GM18511 (cell line): Measurements from ENCODE around the gene SLC38A2.
"Not testable (repeated sequence)": the region's sequence is repeated elsewhere in the genome, so short reads cannot be mapped to it uniquely, and the experiment has no call there.

ENCODE experiments used
- ATAC-seq: cut with Tn5 transposase; IDR thresholded peaks from one replicate; pipeline ENCODE4 v1.9.1; 2021; ENCODE audit warnings: mild to moderate bottlenecking, moderate library complexity; ENCODE audit not compliant: unreplicated experiment

The SLC38A2 gene

DNA sequence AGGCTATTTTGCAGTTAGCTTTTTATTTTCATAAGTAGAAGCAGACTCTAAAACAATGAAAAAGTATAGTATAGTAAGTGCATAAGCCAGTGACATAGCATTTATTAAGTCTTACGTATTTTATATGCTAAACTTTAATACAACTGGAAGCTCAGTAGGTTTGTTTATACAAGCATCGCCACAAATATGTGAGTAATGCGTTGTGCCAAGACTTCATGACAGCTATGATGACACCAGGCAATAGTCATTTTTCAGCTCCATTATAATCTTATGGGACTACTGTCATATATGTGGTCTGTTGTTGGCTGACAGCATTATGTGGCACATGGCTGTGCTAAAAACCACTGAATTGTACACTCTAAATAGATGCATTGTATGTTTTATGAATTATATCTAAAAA is 40.3 kb downstream of the SLC38A2 start:
- no peak for ATAC-seq

DNA sequence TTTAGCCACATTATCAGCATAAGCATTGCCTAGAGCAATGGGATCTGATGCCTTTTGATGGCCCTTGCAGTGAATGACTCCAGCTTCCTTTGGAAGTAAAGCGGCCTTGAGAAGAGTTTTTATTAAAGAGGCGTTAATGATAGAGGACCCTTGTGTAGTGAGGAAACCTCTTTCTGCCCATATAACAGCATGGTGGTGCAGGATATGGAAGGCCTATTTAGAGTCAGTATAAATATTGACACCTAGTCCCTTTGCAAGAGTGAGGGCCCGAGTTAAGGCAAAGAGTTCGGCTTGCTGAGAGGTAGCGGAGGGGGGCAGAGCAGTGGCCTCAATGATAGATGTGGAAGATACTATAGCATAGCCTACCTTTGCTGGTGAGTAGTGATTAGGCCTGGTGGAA is 47.5 kb downstream of the SLC38A2 start:
- ATAC-seq, result not testable (repeated sequence)

DNA sequence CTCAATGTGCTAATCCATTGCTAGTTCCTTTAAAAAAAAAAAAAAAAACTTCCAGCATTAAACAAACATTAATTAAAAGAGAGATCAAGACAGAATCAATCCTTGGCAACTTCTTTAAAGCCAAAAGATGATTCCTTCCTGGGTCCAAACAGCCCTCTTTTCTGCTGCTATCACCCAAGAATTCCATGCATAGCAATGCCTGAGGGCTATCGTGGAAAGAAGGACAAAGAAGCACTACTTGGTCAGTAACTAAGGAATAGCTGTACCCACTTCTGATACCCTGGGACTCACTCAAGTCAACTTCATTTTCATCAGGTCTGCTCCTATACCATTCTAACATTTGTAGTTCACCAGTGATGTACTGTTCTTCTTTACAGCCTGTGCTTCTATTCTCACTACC is 51.8 kb downstream of the SLC38A2 start:
- ATAC-seq, result no peak

DNA sequence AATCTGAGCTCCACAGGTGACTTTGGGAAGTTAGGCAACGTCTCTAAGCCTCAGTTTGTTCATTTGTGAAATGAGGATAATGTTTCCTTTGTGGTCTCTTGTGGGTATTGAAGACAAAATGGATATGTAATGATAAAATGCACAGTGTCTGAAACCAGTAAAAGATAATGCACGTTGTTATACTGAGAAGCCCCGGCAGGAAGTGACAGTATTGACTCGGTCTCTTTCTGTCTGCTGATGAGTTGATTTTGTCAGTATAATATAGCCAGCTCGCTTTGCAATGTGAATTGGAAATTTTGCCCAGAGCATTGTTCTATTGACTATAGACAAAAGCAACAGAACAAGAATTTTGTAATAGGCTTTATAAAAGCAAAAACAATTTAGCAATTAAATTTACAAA is 54.5 kb downstream of the SLC38A2 start:
- ATAC-seq, result no peak
